IPS DF 19.7 (cell line): ENCODE results near the gene ZCCHC14.
A peak's percentile ranks its signal among the peaks of the same experiment; 100 is the strongest.

Source experiments
- DNase-seq: peaks from one replicate; pipeline ENCODE4 v3.0.0-alpha.2; 2013; ENCODE audit warnings: low read depth, low spot score

Gene ZCCHC14

DNA sequence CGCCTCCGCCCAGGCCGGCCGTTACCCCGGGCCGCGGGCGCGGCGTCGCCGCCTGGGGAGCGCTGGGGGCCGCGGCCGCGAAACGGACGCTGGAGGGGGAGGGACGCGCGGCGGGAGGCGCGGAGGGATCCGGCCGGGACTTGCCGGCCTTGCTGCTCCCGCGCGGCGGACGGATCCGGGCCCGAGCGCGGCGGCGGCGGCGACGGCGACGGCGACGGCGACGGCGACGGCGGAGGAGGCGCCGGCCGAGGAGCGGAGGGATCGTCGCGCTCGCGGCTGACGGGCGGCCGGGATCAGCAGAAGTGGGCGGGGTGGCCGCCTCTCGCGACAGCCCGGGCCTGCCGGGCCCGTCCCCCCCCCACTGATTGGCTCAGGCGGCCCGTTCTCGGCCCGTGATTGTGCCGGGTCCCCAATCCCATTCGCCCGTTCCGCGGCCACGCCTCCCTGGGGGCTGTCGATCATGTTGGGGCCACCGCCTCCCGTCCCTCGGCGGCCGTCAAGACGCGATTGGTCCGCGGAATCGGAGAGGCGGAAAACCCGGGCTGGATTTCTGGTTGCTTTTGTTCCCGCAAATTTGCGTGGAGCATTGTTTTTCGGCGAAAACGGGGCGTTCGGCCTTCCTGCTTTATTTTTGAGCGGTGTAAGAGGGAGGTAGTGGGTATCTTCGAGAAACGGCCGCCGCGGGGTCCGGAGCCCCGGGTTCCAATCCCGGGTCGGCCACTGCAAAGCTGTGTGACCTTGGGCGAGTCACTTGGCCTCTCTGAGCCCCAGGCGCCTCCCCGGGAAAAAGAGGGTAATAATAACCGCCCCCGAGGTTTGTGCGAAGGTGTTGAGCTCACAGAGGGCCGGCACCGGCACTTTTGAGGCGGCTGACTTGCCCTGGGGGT is at the start of gene ZCCHC14:
TSS of gene ZCCHC14 (minus strand) at position 304 of the 887 bp plus-strand sequence. CDS start 786 bp downstream, outside the sequence.
- DNase-seq, result peak; percentile 86

GRCh38 chr16:87541872-87542234 is 49.0 kb upstream of the ZCCHC14 start:
- DNase-seq, result no peak

DNA sequence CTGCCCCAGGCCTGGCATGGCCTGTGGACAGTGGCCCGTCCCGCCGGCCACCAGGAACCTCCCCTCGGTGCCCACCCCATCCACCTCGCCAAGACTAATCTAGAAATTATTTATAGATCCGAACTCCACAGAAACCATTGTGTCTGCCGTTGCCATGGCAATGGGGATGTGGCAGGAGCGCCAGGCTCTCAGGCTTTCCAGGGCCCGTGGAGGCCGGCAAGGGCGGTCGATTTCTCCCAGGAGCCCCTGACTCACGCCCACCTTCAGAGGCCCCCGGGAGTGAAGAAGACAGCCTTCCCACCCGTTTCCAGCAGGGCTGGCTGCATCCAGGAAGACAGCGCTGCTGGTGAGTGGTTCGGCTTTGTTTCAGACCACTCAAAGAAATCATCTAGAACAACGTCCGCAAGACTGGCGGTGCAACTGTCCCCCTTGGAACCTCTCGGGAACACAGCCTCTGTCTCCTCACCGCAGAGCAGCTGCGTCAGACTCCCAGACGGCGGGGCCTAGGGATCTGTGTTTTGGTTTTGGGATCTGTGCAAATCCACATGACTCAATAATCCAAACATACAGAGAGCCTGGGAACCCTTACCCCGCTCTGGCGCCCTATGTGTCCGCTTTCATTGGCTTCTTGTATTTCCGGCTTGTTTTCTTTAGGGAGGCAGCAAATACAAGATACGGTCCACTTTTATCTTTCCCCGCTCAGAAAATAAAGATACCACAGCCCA is 48.5 kb upstream of the ZCCHC14 start:
- no peak for DNase-seq

DNA sequence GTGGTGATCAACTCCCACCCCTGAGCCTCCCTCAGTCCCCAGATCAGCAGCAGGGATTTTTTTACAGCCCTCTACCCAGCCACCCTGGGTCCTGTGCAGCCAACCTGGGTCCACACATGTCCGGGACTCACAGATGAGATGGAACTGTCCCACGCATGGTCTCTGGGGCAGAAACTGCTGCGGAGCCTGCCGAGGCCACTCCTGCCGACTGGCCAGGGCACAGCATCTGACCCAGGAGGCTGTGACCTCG is 48.0 kb upstream of the ZCCHC14 start:
- DNase-seq, result no peak

DNA sequence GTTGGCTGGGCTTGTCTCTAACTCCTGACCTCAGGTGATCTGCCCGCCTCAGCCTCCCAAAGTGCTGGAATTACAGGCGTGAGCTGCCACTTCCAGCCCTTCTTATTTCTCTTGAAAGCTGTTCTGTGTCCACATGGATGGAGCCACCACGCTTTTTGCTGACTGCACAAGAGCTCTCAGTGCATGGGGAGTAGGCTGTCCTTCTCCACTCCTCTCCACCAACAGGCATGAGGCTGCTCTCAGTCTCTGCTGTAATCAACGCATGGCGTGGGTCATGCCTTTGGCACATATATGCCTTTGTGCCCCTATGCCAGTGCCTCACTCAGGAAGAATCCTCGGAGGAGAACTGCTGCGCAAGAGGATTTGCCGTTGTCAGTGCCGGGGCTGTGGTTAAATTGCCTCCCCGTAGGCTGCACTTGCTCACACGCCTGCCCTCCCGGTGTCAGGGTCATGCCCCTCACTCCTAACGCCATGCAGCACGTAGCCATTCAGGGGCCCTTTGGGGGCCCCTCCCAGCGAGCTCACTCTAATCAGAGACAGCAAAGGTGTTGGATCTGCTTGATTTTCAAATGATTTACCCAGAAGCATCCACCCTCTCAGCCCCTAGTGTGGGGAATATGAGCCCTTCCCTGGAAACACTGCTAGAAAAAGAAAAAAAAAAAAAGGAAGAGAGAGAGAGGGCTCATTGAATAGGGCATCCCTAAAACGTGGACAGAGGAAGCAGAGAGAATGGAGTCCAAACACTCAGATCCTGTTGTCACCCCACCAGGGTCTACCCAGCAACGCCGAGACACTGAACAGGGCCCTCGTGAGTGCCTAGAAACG is 47.5 kb upstream of the ZCCHC14 start:
- no peak for DNase-seq

DNA sequence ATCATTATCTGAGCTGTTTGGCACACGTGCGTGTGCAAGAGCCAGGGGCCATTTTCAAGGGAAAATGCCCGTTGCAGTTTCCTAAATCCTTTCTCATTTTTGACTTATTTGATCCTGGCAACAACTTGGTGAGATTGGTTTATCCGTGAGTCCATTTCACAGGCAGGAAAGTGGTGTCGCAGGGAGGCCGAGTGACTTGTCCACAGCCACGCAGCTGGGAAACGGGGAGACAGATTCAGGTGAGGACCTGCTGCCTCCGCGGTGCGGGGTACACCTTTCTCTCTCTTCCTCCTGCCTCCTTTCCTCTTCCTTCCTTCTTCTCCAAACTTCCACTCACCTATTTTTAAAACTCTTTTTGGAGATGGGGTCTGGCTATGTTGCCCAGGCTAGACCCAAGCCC is 46.3 kb upstream of the ZCCHC14 start:
- DNase-seq, result no peak

DNA sequence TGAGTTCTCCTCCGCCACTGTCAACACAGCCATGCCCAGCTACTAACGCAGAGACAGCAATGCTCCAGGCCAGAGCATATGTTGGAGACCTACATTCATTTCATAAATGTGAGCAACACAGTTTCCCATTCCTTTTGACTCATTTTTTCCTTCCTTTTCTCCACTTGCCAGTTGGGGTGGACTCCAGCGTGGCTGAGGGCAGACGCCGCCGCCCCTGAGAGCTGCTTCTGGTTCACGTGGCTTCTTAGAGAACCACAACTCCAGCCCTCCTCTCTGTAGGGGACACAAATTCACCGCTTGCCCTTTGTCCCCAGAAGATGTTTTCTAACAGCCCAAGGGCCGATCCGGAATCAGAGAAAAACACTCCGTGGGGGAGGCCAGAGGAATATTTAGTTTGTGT is 45.8 kb upstream of the ZCCHC14 start:
- no peak for DNase-seq

- DNase-seq, result no peak
These were observed 45.3 kb upstream of the ZCCHC14 start for GRCh38 chr16:87538160-87538559.

DNA sequence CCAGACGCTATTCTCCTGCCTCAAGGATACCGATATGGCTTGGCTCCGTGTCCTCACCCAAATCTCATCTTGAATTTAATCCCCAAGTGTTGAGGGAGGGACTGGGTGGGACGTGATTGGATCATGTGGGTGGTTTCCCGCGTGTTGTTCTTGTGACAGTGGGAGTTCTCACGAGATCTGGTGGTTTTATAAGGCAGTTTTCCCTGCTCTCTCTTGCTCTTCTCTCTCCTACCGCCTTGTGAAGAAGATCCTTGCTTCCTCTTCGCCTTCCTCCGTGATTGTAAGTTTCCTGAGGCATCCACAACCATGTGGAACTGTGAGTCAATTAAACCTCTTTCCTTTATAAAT is 43.9 kb upstream of the ZCCHC14 start:
- DNase-seq, result no peak

- DNase-seq, result peak; percentile 67
These were observed 43.3 kb upstream of the ZCCHC14 start for GRCh38 chr16:87535855-87536794.

DNA sequence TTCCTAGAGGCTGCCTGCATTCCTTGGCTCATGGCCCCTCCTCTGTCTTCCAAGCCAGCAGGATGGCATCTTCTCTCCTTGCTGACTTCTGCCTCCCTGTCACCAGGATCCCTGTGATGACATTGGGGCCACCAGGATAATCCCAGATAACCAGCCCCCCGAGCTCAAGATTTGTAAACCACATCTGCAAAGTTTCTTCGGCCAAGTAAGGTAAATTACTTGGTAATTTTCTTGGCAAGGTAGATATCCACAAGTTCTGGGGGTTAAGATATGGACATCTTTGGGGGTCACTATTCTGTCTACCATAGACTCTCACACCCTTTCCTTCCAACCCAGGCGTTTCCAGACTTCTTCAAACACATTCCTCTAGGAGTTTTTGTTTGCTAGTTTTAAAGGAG is 42.6 kb upstream of the ZCCHC14 start:
- no peak for DNase-seq

- DNase-seq, result no peak
These were observed 41.9 kb upstream of the ZCCHC14 start for GRCh38 chr16:87534751-87535150.

GRCh38 chr16:87534030-87534653 is 41.3 kb upstream of the ZCCHC14 start:
- no peak for DNase-seq

DNA sequence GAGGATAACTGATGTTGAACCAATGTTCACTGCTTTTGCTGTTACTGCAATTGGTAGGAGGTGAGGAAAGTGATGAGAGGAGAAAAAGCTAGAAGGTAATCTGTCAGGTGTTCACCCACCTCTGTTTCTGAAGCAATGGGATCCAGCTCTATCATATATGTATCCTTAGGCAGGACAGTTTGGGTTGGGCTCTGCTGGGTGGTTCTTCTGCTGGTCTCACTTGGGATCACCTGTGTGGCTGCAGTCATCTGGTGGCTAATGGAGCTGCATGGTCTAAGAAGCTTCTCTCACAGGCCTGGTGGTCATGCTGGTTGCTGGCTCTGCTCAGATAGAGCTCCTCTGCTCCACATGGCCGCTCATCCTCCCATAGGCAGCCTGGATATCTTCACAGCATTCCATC is 40.2 kb upstream of the ZCCHC14 start:
- no peak for DNase-seq

DNA sequence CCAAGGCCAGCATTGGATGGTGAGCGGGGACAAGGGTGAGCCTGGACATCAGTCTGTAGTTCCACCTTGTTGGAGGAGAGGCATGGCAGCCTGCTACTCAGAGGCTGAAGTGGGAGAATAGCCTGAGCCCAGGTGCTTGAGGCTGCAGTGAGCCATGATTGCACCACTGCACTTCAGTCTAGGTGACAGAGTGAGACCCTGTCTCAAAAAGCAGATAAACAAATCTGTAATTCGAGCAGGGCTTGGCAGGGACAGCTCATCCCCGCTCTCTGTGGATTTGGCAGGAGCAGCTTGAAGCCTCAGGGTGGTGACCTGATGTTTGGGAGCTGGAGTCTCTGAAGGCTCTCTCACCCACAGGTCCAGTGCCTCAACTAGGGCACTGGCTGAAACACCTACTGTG is 38.6 kb upstream of the ZCCHC14 start:
- DNase-seq, result no peak

- DNase-seq, result no peak
These were observed 36.1 kb upstream of the ZCCHC14 start for GRCh38 chr16:87528690-87529579.

DNA sequence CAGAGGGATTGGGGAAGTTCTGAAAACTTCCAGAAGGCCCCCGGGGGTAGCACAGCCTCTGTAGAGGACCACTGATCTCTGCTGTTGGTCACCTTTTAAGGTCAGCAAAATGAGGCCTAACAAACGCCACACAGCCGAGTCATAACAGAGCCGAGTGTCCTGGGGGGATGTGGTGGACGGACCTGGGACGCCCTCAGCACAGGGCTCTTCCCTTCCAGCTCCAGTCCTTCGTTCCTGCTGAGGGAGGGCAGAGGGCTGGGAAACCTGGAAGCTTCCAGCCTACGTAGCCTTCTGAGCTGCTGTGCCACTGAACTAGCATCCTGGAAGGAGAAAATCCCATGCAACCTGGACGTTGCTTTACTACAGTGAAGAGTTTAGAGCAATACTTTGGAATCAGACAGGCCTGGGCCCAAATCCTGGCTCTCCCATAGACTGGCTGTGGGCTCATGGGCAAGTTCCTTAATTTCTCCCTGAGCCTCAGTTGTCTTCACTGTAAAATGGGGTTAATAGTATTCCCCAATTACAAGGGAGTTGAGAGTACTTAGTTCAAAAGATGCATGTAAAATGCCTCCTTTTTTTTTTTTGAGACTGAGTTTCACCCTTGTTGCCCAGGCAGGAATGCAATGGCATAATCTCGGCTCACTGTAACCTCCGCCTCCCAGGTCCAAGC is 34.4 kb upstream of the ZCCHC14 start:
- no peak for DNase-seq

- no peak for DNase-seq
These were observed 33.6 kb upstream of the ZCCHC14 start for GRCh38 chr16:87526238-87526947.

DNA sequence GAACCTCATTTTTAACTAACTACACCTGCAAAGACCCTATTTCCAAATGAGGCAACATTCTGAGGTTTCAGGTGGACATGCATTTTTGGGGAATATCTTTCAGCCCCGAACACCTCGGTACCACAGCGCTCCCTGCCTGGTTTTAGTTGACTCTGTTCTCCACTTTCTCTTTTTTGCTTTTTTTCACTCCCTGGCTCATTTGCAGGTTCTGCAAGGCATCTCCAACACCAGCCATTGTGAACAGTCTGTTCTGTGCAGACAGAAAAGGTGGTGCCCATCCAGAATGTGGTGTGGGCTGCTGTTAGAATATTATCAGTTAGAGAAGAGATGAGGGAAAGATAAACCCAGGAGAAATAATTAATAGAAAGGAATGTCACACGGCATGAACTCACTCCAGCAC is 32.5 kb upstream of the ZCCHC14 start:
- no peak for DNase-seq
